Fibroblast of skin of back (primary cell): ENCODE measurements around the gene TAF4.
A peak's percentile ranks its signal among the peaks of the same experiment; 100 is the strongest.

ENCODE experiments used
- DNase-seq: peaks from one replicate; pipeline ENCODE4 v3.0.0-alpha.2; 2013

The TAF4 gene

GRCh38 chr20:62043131-62043914 lies 22.4 kb downstream of the TAF4 start:
- DNase-seq: no peak

DNA sequence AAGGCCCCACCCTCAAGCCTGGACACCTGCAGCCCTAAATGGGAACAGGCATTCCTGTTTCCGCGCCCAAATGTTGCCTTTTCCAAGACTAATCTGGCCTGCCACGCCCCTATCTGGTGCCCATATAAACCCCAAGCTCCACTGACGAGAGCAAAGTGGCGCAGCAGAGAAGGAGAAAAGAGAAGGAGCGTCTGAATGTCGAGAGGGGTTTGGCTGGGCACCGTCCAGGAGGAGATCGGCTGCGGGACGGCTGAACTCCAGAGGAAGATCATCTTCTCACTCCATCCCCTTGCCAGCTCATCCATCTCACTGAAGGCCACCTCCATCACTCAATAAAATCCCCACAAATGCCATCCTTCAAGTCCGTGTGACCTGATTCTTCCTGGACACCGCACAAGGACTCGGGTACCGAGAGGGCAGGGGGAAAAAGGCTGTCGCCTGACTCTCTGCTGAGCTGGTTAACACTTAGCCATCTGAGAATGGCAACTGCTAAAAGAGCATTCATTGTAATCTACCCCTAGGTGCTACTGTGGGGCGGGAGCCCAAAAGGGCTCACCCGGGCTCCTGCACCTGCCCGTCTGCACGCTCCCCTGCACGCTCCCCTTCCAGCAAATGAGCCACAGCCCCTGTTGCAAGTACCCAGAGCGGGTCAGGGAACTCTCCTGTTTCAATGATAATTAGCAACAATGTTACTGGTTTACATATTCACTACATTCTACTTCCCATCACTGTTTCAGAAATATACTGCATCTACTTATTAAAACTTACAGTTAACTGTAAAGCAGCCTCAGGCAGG lies 23.5 kb downstream of the TAF4 start:
- DNase-seq: no peak

DNA sequence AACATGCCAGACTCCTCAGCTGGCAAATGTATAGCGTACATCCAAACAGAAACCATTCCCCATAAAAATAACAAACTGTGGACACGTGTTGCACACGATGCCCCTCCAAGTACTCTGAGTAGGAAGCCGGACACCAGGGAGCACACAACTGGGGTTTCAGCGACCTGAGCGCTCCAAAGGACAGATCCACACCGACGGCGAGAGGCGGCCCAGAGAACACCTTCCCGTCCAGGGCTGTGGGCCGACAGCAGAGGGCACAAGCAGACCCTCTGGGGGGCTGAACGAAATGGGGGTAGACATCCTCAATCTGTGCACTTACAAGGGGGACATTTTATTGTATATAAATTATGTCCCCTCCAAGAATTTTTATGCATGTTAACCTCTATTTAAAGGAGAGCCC lies 24.7 kb downstream of the TAF4 start:
- no peak for DNase-seq

DNA sequence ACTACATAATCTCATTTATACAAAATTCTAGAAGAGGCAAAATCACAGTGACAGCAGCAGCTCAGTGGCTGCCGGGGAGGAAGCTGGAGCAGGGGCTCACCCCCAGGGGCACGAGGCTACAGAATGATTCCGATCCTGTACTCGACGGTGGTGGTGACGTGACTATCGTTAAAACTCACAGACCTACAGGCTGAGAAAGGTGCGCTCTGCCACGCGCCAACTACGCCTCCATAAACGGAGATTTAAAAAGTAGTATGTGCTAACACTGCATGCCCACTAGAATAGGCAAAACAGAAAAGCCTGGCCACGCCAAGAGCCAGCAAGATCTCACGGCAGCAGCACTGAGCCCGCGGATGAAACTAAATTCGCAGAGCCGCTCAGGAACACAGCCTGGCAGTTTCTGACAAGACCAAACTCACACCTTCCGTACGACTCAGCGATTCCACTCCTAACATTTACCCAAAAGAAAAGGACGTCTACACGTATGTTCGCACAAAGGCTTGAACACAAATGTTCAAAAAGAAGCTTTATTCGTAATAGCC lies 25.2 kb downstream of the TAF4 start:
- DNase-seq: no peak

- no peak for DNase-seq
Measured at GRCh38 chr20:62039738-62040137, 25.9 kb downstream of the TAF4 start.

DNA sequence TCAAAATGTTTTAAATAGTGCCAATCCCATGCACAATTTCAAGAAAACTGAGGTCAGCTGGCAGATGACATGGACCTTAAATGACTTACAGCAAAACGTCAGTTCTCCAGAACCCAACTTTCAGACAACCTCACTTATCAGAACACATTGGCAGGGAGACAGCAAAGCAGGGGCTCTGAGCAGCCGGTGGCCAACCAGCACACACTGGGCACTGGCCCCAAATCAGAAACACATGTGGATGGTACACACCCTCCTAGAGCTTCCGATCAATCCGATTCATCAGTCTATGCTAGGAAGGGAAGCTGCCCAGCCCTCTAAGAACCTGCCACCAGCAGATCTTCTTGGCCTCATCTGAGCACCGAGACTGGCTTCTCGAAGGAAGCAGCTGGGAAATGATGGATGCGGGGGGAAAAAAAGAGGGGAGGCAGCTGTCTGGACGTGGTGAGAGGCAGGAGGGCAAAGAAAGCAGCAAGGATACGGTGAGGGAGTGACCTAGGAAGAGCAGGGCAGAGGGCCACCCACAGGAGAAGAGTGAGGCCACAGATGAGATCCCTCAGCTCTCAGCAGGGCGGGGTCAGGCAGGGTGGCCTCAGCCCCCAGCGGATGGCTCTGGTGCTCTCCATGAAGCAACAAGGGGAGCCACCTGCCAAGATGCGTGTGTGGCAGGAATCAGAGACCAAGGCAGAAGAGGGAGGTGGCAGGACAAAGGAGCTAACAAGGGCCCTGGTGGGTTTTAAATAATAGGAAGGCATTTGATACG lies 32.9 kb downstream of the TAF4 start:
- DNase-seq: peak; percentile 14

DNA sequence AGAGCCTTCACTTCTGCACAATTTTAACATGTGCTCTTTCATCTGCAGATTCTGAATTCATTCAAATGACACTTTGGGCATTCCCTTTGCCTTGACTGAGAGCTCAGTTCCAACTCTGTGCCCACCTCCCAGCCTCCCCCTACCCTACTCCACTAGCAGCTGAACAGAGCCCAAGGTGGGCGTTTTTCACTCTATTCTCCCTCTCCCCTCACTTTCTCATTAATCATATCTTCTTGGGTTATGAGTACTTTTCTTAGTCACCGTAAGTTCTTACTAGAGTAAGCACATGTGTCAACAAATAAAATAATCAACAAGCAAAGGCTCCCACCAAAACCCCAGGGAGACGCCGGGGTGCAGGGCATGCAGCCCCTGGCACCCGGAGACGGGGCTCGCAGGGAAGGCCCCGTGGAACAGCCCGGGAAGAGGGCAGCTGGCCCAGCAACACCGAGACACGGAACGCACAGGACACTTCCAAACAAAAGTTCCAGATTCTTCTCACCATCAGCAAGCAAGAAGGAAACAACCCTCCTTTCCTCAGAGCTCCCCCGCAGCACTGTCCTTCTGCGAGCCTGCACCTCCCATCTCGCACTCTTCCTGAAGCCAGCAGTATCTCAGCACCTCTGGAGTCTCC lies 34.1 kb downstream of the TAF4 start:
- no peak for DNase-seq

DNA sequence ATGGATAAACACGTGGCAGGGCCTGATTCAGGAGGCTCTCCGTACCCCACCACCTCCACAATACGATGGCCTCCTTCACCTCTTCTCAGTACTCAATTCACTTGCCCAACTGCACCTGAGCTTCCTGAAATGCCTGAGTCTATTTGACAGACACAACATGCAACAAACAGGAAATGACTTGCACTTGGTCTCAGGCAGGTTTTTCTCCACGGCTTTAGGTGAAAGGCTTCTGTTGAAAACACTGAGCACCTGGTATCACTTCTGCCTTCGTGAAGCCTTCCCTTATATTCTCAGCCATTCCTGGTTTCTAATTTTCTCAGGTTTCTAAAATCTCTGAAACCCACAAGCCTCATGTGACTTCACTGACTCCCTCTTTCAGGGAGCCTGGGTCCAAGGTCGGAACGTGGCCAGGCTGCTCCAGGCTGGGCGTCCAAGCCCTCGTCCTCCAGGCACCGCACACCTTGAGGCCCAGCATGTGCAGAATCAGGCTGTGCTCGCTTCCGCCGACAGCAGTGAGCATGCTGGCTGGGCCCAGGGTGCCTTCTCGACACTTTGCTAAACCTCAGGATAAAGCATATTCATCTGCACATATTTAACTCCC lies 34.7 kb downstream of the TAF4 start:
- no peak for DNase-seq

- no peak for DNase-seq
Measured at GRCh38 chr20:62030357-62030756, 35.3 kb downstream of the TAF4 start.

GRCh38 chr20:62029949-62030348 lies 35.7 kb downstream of the TAF4 start:
- DNase-seq: no peak

- no peak for DNase-seq
Measured at GRCh38 chr20:62029296-62029695, 36.4 kb downstream of the TAF4 start.

GRCh38 chr20:62028384-62028783 lies 37.3 kb downstream of the TAF4 start:
- no peak for DNase-seq

- DNase-seq: no peak
Measured at GRCh38 chr20:62027698-62028321, 37.9 kb downstream of the TAF4 start.

- no peak for DNase-seq
Measured at GRCh38 chr20:62027116-62027515, 38.6 kb downstream of the TAF4 start.

GRCh38 chr20:62026564-62026856 lies 39.2 kb downstream of the TAF4 start:
- no peak for DNase-seq

DNA sequence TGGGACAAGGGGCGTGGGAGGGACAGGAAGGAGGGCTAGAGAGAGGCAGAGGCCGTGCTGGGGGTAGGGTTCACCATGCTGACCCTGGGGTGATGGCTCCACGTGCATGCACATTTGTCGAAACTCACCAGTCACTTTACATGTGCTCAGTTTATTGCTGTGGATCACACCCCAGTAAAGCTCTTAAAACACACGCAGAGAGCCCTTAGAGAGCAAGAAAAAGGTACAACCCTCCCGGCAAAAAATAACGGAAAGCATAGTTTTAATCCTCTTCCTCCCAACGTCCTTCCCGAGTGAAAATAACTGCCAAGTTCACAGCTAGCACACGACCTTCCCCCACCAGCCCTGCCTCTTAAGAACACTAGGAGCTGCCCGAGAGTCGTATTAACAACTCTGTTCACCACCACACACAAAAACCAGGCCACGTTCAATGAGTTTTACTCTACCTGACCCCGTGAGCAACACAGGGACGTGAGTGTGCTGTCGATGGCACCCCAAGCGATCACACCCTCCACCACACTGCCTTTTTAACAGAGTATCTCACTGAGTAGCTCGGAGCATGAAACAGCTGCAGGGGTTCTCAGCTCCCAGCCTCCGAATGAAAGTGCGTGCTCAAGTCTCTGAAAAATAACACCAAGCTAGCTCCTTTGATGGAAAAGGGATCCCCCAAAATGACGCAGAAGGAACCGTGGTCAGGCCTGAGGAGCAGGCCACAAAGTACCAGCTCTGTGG lies 39.7 kb downstream of the TAF4 start:
- peak; percentile 63 for DNase-seq

DNA sequence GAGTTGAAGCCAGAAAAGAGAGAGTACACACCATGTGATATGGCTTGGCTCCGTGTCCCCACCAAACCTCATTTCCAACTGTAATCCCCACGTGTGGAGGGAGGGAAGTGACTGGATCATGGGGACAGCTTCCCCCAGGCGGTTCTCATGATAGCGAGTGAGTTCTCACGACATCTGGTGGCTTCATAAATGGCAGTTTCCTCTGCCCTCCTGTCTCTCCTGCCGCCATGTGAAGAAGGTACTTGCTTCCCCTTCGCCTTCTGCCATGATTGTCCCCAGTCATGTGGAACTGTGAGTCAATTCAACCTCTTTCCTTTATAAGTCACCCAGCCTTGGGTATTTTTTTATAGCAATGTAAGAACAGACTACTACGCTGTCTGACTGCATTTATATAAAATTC lies 40.3 kb downstream of the TAF4 start:
- peak; percentile 27 for DNase-seq

GRCh38 chr20:62023935-62024334 lies 41.7 kb downstream of the TAF4 start:
- no peak for DNase-seq

- no peak for DNase-seq
Measured at GRCh38 chr20:62022575-62023139, 43.0 kb downstream of the TAF4 start.

- no peak for DNase-seq
Measured at GRCh38 chr20:62021793-62022385, 43.8 kb downstream of the TAF4 start.
